Endometrial microvascular endothelial cells (primary cell): ENCODE results near the gene MZF1. TPM values are rescaled to one million over a fixed set of nuclear protein-coding genes. Genes with fewer than 3 reads are reported as not detected.

Experiments
- in situ Hi-C: cut with HindIII; loops from 2 replicates; pipeline ENCODE4 v1.10.0; 2017; ENCODE audit warnings: low sequenced_read_pairs, low pct_unique_long_range_greater_than_20kb; ENCODE audit errors: inconsistent ontology term
- total RNA-seq: library from RNA; depleted of rRNA; stranded (reverse); fragments of >200 nt; gene quantifications from one replicate; pipeline ENCODE4 v1.2.3, GENCODE V29; 2015; ENCODE audit errors: inconsistent ontology term

MZF1 gene
- total RNA-seq, 1 donor from 2014 or later = 12.7 TPM

GRCh38 chr19:58571575-58571947, 1.6 kb downstream of the MZF1 start:
- in situ Hi-C loops = no loop called here

- in situ Hi-C loops = no loop called here
These were observed 2.2 kb downstream of the MZF1 start for GRCh38 chr19:58570770-58571574.

DNA sequence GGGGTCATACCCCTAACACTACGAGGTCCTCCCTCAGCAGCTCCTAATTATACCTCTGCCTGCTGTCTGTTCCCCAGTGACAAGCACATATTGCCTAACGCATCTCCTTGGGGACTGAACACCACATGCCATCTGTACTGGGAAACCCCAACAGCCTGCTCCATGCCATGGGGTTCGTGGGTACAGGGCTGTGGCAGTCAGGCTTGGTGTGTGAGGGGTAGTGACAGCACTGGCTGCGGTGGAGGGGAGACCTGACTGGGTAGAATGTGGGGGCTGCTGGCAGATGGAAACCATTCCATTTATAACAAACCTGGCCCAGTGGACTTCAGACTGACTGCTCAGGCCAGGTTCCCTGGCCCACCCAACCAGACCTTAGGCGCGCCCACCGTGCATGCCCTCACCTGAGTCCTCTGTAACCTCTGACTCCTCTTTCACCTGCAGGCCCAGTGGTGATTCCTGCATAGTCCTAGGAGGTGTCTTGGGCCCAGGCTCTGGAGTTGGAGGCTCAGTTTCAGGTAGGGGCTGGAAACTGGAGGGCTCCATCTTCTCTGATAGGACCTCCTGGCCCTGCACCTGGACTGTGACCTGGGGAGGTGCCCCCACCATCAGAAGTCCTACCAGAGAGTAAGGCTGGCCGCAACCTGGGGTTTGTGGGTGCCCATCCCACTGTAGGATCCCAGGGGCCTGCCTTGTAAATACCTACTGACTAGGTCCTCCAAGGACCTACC, 3.0 kb downstream of the MZF1 start:
- in situ Hi-C loops = no loop called here

GRCh38 chr19:58569191-58569942, 3.8 kb downstream of the MZF1 start:
- in situ Hi-C loops = no loop called here

DNA sequence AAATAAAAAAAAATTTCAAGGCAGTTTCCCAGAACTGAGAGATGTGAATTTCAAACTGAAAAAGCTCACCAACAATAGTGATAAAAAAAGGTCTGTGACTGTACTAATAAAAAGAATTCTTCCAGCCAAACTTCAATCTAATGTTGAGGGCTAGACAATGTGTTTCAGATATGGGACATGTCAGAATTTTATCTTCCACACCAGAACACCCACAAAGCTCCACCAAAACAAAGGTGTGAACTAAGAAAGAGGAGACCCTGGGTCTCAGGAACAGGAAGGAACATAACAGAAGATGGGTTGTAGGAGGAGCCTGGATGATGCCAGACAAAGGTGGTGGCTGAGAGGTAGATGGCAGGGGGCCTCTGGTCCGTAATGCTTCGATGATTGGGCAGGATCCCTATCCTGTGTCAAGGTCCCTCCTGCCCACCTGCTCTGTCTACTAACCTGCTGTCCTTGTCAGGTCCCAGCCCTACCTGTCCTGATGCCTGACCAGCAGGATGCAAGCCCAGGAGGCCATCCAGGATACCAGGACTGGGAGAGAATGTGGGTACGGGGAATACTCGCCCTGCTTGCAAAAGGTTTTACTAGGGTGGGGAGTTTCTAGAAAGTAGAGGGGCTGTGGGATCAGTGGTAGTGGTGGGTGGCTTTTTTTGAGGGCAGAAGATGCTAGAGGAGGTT, 4.5 kb downstream of the MZF1 start:
- in situ Hi-C loops = no loop called here

DNA sequence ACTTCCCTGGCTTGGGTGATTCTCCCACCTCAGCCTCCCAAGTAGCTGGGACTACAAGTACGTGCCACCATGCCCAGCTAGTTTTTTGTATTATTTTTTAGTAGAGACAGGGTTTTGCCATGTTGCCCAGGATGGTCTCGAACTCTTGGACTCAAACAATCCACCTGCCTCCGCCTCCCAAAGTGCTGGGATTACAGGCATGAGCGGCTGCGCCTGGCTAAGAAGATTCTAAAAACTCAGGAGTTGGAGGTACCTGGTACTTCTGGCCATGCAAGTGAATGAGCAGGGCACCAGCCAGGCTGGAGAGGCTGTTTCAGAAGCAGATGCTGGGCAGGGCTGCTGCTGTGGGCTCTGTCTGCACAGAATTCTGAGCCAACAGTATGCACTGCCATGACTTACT, 6.1 kb downstream of the MZF1 start:
- in situ Hi-C loops = no loop called here

DNA sequence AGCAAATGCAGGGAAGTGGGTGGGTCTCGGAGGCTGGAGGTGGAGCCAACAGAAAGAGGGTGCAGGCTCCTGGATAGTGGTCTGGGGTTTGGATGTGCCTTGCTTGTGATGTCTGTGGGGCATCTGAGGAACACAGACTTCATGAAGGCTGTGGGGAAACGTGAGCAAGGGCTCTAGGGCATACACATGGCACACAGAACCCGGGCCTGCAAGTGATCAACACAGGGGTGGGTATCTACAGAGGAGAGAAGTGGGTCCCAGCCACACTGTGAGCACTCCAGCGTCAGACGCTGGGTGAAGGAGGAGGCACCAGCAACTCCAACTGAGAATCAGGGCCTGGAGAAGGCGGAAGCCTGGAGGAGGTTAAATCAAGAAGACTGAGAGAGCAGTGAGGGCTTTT, 9.3 kb downstream of the MZF1 start:
- in situ Hi-C loops = no loop called here

DNA sequence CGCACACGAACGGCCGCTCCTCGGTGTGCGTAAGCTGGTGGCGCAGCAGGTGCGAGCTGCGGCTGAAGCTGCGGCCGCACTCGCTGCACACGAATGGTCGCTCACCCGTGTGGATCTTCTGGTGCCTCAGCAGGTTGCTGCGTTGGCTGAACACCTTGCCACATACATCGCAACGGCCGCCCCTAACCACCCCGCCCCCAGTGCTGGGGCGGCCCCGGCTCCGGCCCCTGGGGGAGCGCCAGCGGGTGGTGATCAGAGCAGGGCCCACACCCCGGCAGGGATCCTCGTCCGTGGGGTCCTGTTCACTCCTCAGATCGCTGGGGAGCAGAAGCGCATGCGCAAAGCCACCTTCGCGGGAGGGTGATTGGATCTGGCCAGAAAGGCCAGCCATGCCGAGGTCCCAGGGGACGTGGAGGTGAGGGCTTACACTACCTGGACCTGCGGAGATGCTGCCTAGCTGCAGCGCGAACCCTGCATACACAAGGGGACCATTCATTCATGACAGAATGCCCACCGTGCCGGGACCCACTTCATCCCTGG, 10.0 kb downstream of the MZF1 start:
- in situ Hi-C loops = no loop called here

GRCh38 chr19:58562122-58563033, 10.8 kb downstream of the MZF1 start:
- in situ Hi-C loops = no loop called here

DNA sequence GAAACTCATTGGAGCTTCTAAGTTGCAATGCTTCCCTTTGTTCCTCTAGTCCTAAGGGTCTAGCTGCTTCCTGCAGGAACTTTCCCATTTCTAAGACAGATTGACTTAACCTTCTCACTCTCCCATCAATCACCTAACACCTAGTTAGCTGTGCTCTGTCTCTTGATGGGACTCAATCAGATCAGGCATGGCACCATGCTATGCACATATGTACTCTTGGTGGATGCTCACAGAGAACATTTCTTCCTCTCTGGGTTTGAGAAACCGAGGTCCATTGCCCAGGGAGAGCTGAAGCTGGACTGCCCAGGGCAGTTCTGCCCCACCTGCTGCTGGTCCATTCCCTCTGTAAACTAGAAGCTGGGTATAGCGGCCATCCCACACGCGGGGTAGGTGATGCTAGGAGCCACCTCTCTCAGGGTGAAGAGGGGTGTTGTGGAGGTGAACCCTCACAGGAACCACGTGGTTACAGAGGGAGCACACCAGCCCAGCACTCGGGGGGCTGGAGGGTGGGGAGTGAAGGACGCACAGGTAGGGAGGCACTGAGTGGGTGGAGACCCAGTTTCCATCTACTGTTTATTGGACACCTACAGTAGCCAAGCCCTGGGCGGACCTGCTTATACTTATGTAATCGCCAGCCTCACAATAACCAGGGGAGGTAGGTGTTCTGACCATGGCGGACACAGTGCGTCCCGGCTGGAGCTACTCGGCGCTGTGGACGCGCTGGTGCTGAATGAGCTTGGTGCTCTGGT, 11.6 kb downstream of the MZF1 start:
- in situ Hi-C loops = no loop called here

DNA sequence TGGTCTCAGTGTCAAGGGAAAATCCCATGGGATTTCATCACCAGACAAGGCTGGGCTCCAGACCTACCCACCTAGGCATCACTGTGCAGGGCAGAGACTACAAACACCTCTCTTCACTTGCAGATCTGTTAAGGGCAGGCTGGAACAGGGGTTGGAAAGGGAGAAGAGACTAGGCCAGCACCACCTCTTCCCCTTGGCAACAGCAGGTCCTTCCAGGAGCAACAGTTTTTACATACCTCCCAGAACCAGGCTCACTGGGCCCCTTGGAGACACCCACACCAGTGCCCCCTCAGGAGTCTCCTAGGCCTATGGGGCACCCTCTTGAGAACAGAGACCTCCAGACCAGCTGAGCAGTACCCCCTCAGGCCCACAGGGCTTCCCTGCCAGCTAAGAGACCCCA, 12.2 kb downstream of the MZF1 start:
- in situ Hi-C loops = no loop called here

- in situ Hi-C loops = no loop called here
These were observed 12.9 kb downstream of the MZF1 start for GRCh38 chr19:58560007-58560887.

DNA sequence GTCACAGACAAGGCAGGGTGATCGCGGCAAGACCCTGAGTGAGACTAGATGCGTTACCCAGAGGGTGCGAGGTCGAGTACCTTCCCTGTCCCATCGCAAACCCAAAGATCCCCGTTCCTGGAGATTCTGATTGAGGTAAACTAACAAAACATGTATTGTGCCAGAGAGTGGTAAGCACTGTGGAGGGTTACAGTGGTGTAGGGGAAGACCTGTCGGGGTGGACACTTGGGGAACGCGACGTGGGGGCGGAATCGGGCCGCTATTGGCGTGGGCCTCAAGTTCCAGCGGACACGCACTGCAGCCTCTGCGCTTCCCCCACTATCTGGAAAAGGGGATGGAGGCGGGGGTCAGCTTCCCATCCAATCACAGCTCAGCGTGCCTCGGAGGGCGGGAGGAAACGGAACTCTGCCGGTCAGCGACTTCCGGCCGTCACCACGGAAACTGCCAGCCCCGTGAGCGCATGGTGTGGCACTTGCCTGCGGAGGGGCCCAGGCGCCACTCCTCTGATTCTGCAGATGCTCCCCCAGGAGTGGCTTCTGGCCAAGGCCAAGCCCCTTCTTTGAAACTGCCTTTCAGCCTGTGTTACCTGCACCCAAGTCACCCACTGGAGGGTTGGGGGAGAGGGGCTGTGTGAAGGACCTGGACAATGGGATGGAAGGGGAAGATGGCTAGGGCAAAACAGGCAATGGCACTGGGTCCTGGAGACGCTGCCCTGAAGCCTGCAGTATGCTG, 13.7 kb downstream of the MZF1 start:
- in situ Hi-C loops = no loop called here

DNA sequence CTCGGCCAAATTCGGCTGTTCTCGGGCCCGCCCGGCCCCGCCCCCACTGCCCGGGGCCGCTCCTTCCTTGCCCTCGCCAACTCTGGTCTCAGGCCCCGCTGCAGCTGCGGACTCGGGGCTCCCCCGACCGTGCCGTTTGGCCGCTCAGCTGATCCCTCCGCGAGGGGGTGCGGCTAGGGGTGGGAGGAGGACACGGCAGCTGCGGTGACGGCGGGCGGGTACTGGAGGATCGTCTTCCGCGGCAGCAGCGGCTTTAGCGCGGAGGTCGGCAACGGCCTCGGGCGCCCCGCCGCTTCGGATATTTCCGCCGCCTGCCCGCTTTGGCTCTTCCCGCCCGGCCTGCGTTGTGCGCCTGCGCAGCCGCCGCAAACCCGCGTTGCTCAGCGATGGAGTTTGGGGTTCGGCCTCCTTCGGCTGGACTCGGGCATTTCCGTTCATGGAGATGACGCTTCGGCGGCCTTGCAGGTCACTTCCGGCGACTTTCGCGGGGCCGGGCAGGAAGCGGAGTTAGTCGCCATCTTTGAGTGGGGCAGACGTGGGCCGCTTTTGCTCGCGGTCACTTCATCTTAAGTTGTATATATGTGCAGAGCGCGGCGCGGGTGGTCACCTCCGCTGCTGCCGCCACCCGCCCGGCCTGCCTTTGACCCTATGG, 14.4 kb downstream of the MZF1 start:
- in situ Hi-C loops = no loop called here

DNA sequence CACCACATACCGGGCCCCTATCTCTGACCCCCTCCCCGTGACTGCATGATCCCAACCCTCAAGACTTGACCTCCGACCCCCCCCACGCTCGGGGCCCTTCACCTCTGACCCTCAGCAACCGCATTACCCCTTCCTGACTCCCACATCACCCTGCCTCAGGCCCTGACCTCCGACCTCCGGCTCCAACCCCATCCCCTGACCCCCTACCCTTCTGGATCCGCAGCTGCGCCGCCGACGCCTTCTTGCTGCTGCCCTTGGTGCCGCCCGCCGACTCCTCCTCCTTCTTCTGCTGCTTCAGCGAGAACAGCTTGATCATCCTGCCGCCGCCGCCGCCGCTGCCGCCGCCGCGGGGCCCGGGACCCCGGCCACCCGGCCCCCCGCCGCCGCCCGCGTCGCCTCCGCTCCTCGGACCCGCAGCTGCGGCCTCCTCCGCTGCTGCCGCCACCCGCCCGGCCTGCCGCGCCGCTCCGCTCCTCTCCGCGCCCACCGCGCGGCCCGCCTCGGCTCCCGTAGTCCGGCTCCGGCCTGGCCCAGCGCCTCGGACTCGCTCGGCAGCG, 15.0 kb downstream of the MZF1 start, which contains the start of gene UBE2M:
UBE2M (minus strand) TSS at position 546 of the 557 bp plus-strand sequence; CDS start at position 316, 230 bp downstream.
- in situ Hi-C loops = no loop called here
